Mucosa of stomach (tissue), 1 donor: Measurements from ENCODE around the gene ATAD3C.
"Not testable (repeated sequence)": the region's sequence is repeated elsewhere in the genome, so short reads cannot be mapped to it uniquely, and the experiment has no call there.

Experiments
- H3K27me3 ChIP-seq: one replicate; pipeline ENCODE4 v1.7.0; 2013; ENCODE audit warnings: mild to moderate bottlenecking, low read length; ENCODE audit not compliant: control insufficient read depth, insufficient read depth
- H3K36me3 ChIP-seq: one replicate; pipeline ENCODE4 v1.7.0; 2013; ENCODE audit warnings: low read length; ENCODE audit not compliant: control insufficient read depth, insufficient read depth
- H3K4me1 ChIP-seq: one replicate; pipeline ENCODE4 v1.7.0; 2013; ENCODE audit warnings: mild to moderate bottlenecking, low read length; ENCODE audit not compliant: control insufficient read depth, insufficient read depth
- H3K4me3 ChIP-seq: one replicate; pipeline ENCODE4 v1.7.0; 2013; ENCODE audit warnings: low read length
- H3K9ac ChIP-seq: one replicate; pipeline ENCODE4 v1.7.0; 2013; ENCODE audit warnings: mild to moderate bottlenecking, low read length, moderate library complexity
- H3K9me3 ChIP-seq: one replicate; pipeline ENCODE4 v1.7.0; 2013; ENCODE audit warnings: mild to moderate bottlenecking, low read length, moderate library complexity; ENCODE audit not compliant: control insufficient read depth
- donor health status: Pancreatic carcinoma.

Gene ATAD3C

GRCh38 chr1:1481811-1482210 lies 32.3 kb downstream of the ATAD3C start:
- not testable (repeated sequence) for H3K36me3 ChIP-seq, H3K4me1 ChIP-seq, H3K9me3 ChIP-seq, H3K9ac ChIP-seq, H3K27me3 ChIP-seq, H3K4me3 ChIP-seq

GRCh38 chr1:1482856-1483255 lies 33.4 kb downstream of the ATAD3C start:
- no peak overlapping the region for H3K4me3 ChIP-seq
- no peak overlapping the region for H3K9ac ChIP-seq
- H3K36me3 ChIP-seq, result peaks cover 7% of the 10 kb centered on the region
- no peaks in the 10 kb centered on the region for H3K4me1 ChIP-seq
- H3K27me3 ChIP-seq, result no peaks in the 10 kb centered on the region
- no peaks in the 10 kb centered on the region for H3K9me3 ChIP-seq

- no peak overlapping the region for H3K4me3 ChIP-seq
- H3K4me1 ChIP-seq, result no peaks in the 10 kb centered on the region
- no peaks in the 10 kb centered on the region for H3K9me3 ChIP-seq
- H3K27me3 ChIP-seq, result no peaks in the 10 kb centered on the region
- H3K36me3 ChIP-seq, result peaks cover 7% of the 10 kb centered on the region
- no peak overlapping the region for H3K9ac ChIP-seq
Measured at GRCh38 chr1:1483714-1484113, 34.2 kb downstream of the ATAD3C start.

GRCh38 chr1:1484976-1485750 lies 35.7 kb downstream of the ATAD3C start:
- H3K27me3 ChIP-seq, H3K36me3 ChIP-seq: not testable (repeated sequence)

GRCh38 chr1:1485755-1486317 lies 36.3 kb downstream of the ATAD3C start:
- not testable (repeated sequence) for H3K36me3 ChIP-seq, H3K9me3 ChIP-seq, H3K4me1 ChIP-seq, H3K9ac ChIP-seq, H3K4me3 ChIP-seq, H3K27me3 ChIP-seq

More at GRCh38 chr1:1484976-1485750, 35.7 kb downstream of the ATAD3C start:
- not testable (repeated sequence) for H3K4me3 ChIP-seq, H3K4me1 ChIP-seq, H3K9me3 ChIP-seq, H3K9ac ChIP-seq

GRCh38 chr1:1487701-1488100 lies 38.2 kb downstream of the ATAD3C start:
- H3K27me3 ChIP-seq, result no peaks in the 10 kb centered on the region
- H3K9ac ChIP-seq, result no peak overlapping the region
- no peaks in the 10 kb centered on the region for H3K4me1 ChIP-seq
- H3K4me3 ChIP-seq, result no peak overlapping the region
- no peaks in the 10 kb centered on the region for H3K9me3 ChIP-seq
- H3K36me3 ChIP-seq, result peaks cover 9% of the 10 kb centered on the region

- Histone ChIP-seq H3K9me3 (no peaks in the 10 kb centered on the region), H3K4me3 (no peak overlapping the region), H3K27me3 (no peaks in the 10 kb centered on the region), H3K36me3 (peaks cover 9% of the 10 kb centered on the region), H3K4me1 (no peaks in the 10 kb centered on the region), H3K9ac (no peak overlapping the region)
Measured at GRCh38 chr1:1489231-1489630, 39.7 kb downstream of the ATAD3C start.

GRCh38 chr1:1489861-1490260 lies 40.4 kb downstream of the ATAD3C start:
- Histone ChIP-seq H3K9ac (no peak overlapping the region), H3K4me3 (no peak overlapping the region), H3K27me3 (no peaks in the 10 kb centered on the region), H3K9me3 (no peaks in the 10 kb centered on the region), H3K36me3 (peaks cover 9% of the 10 kb centered on the region), H3K4me1 (no peaks in the 10 kb centered on the region)

- no peak overlapping the region for H3K4me3 ChIP-seq
- no peaks in the 10 kb centered on the region for H3K9me3 ChIP-seq
- no peaks in the 10 kb centered on the region for H3K27me3 ChIP-seq
- H3K9ac ChIP-seq, result no peak overlapping the region
- no peaks in the 10 kb centered on the region for H3K4me1 ChIP-seq
- H3K36me3 ChIP-seq, result peaks cover 9% of the 10 kb centered on the region
Measured at GRCh38 chr1:1490633-1491230, 41.2 kb downstream of the ATAD3C start.

GRCh38 chr1:1491601-1492000 lies 42.1 kb downstream of the ATAD3C start:
- H3K27me3 ChIP-seq, result no peaks in the 10 kb centered on the region
- no peak overlapping the region for H3K9ac ChIP-seq
- H3K4me1 ChIP-seq, result no peaks in the 10 kb centered on the region
- H3K36me3 ChIP-seq, result peaks cover 9% of the 10 kb centered on the region
- H3K4me3 ChIP-seq, result no peak overlapping the region
- no peaks in the 10 kb centered on the region for H3K9me3 ChIP-seq

- H3K4me1 ChIP-seq, H3K27me3 ChIP-seq, H3K36me3 ChIP-seq, H3K9me3 ChIP-seq, H3K4me3 ChIP-seq, H3K9ac ChIP-seq: not testable (repeated sequence)
Measured at GRCh38 chr1:1494311-1494710, 44.8 kb downstream of the ATAD3C start.

GRCh38 chr1:1495461-1495975 lies 46.0 kb downstream of the ATAD3C start:
- not testable (repeated sequence) for H3K36me3 ChIP-seq, H3K9ac ChIP-seq, H3K9me3 ChIP-seq, H3K27me3 ChIP-seq, H3K4me3 ChIP-seq, H3K4me1 ChIP-seq
